Measurements from ENCODE around the gene ONECUT3.
"Not testable (repeated sequence)": the region's sequence is repeated elsewhere in the genome, so short reads cannot be mapped to it uniquely, and the experiment has no call there.

Gene ONECUT3

DNA sequence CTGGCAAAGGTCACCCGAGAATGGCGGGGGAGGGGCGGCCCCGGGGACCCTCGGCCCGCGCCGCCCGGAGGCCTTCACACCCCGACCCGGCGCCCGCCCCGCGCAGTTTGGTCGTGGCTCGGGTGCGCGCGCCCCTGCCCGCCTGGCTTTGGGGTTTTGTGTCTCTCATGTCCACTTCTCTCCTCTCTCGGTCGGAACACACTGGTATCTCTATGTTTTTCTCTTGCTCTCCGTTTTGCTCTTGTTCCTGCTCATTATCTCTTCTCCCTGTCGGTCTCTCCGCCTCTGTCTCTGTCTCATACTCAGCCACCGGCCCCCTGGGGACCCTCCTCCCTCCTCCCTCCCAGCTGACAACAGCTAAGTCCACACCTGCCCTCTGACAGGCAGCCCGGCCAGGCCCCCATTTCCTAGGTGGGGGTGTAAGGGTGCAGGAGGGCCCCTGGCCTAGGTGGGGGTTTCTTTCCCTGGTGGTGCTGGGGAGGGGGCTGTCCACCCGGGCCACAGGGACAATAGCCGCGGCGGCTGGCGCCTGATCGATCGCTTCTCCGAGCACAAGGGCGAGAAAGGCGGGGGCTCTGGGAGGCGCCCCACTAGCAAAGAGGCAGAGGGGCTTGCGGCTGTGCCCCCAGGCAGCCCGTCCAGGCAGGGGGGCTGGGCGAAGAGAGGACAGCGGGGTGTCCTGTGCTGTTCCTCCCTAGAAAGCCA lies 2.3 kb downstream of the ONECUT3 start:
- H3K4me3 ChIP-seq: peak overlapping the region; percentile 57

DNA sequence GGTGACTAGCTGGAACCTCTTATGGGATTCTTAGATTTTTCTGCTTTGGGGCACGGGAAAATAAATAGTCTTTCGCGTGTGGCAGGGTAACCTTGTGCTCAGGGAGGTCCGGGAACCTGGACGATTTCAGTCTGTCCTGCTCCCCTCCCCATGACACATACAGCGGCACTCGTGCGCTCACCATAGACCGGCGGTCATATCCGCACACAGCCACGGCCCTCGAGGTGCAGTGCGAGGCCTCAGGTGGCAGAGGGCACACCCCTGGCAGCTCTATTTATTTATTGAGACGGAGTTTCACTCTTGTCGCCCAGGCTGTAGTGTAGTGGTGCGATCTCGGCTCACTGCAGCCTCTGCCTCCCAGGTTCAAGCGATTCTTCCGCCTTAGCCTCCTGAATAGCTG lies 3.0 kb downstream of the ONECUT3 start:
- Histone ChIP-seq H4K20me1 (peaks cover 96% of the 10 kb centered on the region), H3K9me3 (no peaks in the 10 kb centered on the region), H3K36me3 (no peaks in the 10 kb centered on the region), H3K27ac (no peak overlapping the region), H3K4me1 (peaks cover 42% of the 10 kb centered on the region), H3K4me2 (peak overlapping the region; percentile 90), H3K4me3 (no peak overlapping the region), H3K9ac (no peak overlapping the region), H3K27me3 (peaks cover 100% of the 10 kb centered on the region)
- TF ChIP-seq Cebpa-rat (IDR thresholded peaks at IDR 0.05): no peak

More for the DNA sequence above, 2.3 kb downstream of the ONECUT3 start:
- Histone ChIP-seq H3K9ac (no peak overlapping the region), H4K20me1 (peaks cover 96% of the 10 kb centered on the region), H3K4me1 (peaks cover 40% of the 10 kb centered on the region), H3K36me3 (no peaks in the 10 kb centered on the region), H3K9me3 (no peaks in the 10 kb centered on the region), H3K27me3 (peaks cover 100% of the 10 kb centered on the region), H3K27ac (no peak overlapping the region), H3K4me2 (peak overlapping the region; percentile 83)
- no peak for TF ChIP-seq Cebpa-rat (IDR thresholded peaks at IDR 0.05)

DNA sequence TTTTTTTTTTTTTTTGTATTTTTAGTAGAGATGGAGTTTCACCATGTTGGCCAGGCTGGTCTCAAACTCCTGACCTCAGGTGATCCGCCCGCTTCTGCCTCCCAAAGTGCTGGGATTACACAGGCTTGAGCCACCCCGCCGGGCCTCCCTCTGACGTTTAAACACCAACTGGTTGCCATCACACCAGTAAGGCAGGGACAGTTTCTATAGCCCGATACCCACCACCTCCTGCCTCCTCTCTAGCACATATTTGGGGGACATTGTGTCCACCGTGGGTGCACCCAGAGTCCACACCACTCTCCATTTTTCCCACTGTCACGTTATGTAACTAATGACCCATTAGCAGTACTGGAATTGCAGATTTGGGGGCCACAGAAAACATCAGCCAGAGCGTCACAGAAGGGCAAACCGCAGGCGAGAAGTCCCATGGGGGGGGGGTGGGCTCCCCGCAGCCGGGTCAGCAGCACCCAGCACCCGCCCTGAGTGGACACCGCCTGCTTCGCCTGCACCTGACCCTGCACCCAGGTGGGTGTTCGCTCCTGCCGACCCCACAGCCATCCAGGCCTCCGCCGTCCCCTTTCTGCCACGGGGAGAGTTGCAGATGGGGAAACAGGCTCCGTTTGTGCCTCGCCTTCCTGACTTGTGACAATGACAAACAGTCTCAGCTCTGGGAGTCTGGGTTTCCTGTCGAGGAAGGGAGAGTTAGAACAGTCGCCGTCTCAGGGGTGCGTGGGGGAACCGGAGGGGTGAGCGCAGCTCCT lies 3.6 kb downstream of the ONECUT3 start:
- H3K9ac ChIP-seq: no peak overlapping the region
- H3K4me3 ChIP-seq: peak overlapping the region; percentile 63
- TF ChIP-seq Cebpa-rat (IDR thresholded peaks at IDR 0.05): no peak

DNA sequence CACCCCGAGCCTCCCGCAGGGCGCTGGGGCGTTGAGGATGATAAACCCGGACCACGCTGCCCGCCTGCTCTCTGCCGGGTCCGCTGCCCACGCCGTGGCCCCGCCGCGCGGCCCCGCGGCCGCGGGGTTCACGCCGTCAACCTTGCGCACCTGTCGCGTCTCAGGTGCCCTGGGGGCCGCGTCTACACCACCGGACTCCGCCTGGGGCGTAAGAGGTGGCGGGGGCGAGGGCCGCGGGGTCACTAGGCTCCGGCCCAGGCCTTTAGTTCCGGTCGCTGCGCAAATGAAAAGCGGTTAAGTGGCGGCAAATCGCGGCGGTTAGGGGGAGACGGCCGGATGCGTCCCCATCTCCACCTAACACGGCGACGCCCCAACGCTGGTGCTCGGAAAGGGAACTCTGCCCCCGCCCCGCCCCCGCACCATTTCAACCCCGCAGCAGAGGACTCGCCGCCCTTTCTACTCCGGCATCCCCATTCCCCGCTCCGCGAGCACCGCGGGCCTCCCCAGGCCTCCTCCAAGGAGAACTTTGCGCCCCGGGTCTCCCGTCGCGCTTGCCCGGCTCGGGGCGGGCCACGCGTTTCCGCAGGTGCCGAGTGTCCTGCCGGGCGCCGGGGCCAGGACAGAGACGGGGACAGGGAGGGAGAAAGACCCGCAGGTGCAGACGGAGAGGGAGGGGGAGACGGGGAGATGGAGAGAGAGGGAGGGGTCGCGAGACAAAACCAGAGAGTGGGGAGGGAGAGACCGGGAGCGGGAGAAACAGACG lies 4.3 kb downstream of the ONECUT3 start:
- peak overlapping the region; percentile 90 for H3K4me2 ChIP-seq
- H3K4me1 ChIP-seq: peaks cover 40% of the 10 kb centered on the region
- H3K27me3 ChIP-seq: peaks cover 100% of the 10 kb centered on the region
- H3K27ac ChIP-seq: no peak overlapping the region
- peaks cover 96% of the 10 kb centered on the region for H4K20me1 ChIP-seq
- no peak for TF ChIP-seq Cebpa-rat (IDR thresholded peaks at IDR 0.05)
- H3K4me3 ChIP-seq: peak overlapping the region; percentile 63
- no peaks in the 10 kb centered on the region for H3K36me3 ChIP-seq
- H3K9me3 ChIP-seq: no peaks in the 10 kb centered on the region
- H3K9ac ChIP-seq: no peak overlapping the region

More for the DNA sequence above, 3.6 kb downstream of the ONECUT3 start:
- H4K20me1 ChIP-seq: peaks cover 96% of the 10 kb centered on the region
- peaks cover 100% of the 10 kb centered on the region for H3K27me3 ChIP-seq
- H3K4me2 ChIP-seq: peak overlapping the region; percentile 90
- no peak overlapping the region for H3K27ac ChIP-seq
- H3K4me1 ChIP-seq: peaks cover 42% of the 10 kb centered on the region
- no peaks in the 10 kb centered on the region for H3K36me3 ChIP-seq
- no peaks in the 10 kb centered on the region for H3K9me3 ChIP-seq

DNA sequence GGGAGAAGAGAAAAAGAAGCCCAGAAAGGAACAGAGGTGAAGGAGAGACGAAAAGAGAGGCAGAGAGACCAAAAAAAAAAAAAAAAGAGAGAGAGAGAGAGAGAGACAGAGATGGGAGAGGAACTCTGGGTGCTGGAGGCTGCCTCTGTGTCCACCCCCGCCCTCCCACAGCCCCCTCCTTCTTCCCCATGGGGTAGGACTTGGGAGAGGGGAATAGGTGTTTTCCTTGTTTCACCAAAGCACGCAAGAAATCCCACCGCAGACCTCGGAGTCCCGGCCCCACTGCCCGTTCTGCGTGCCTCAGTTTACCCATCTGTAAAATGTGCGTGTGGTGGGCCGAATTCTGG lies 4.9 kb downstream of the ONECUT3 start:
- TF ChIP-seq Cebpa-rat (IDR thresholded peaks at IDR 0.05): no peak
- Histone ChIP-seq H3K36me3 (no peaks in the 10 kb centered on the region), H3K27ac (no peak overlapping the region), H3K4me2 (peak overlapping the region; percentile 90), H3K9me3 (no peaks in the 10 kb centered on the region), H3K4me1 (peaks cover 40% of the 10 kb centered on the region), H4K20me1 (peaks cover 96% of the 10 kb centered on the region), H3K4me3 (peak overlapping the region; percentile 63; the same call in 1 of the 2 replicates), H3K27me3 (peaks cover 100% of the 10 kb centered on the region), H3K9ac (no peak overlapping the region)

DNA sequence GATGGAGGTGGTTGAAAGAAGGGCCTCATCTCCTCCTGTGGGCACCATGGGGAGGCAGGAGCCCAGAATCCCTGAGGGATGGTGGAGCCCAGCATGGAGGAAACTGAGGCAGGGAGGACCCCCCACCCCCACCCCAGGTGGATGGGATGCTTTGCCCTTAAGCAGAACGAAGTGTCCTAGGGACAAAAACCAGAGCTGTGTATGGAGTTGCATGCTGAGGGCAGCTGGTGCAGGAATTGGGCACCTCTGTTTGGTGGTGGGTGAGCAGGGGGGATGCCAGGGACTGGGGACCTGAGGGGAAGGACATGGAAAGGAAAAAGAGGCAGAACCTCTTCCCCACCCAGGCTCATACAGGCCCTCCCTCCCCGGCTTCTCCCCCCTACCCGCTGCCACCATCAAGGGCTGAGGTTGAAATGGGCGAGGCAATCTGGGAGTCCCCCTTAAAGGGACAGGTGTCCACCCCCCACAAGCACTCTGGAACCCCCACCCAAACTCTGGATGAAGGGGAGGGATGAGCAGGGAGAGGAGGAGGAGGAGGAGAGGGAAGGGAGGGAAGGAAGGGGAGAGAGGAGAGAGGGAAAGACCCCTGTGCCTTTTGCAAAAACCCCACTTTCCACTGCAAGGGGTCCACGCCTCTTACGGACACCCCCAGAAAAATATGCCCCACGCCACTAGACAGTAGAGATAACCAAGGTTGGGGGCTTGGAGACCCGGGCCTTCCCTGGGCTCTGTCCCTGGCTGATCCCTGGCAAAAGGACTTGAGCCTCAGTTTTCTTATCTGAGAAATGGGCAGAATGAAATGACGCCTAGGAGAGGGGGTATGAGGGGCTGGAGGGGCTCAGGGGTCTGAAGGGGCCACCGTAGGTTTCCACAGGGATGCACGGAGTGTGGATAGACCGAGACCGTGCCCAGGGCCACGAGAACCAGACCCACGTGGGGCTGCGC lies 5.9 kb downstream of the ONECUT3 start:
- Histone ChIP-seq H4K20me1 (peaks cover 96% of the 10 kb centered on the region), H3K9me3 (no peaks in the 10 kb centered on the region), H3K4me2 (no peak overlapping the region), H3K4me1 (peaks cover 40% of the 10 kb centered on the region), H3K36me3 (no peaks in the 10 kb centered on the region), H3K4me3 (no peak overlapping the region), H3K9ac (no peak overlapping the region), H3K27me3 (peaks cover 100% of the 10 kb centered on the region), H3K27ac (no peak overlapping the region)
- TF ChIP-seq Cebpa-rat (IDR thresholded peaks at IDR 0.05): no peak

DNA sequence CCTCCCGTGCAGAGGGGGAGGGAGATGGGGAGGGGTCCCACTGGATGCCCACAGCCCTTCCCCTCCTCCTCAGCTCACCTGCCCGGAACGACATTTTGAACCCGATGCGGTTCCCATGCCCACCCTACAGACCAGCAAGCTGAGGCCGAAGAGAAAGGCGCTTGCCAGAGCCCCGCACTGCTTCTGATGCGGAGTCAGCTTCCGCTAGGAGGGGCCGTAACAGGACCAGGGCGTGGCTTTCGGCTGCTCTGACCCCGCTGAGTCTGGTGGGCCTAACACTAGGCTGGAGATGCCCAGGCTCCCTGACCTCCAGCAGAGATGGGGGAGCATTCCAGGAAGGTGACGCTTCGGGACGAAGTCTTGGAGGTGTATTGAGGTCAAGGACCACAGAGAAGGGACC lies 6.7 kb downstream of the ONECUT3 start:
- Histone ChIP-seq H3K27me3 (peaks cover 100% of the 10 kb centered on the region), H4K20me1 (peaks cover 90% of the 10 kb centered on the region), H3K36me3 (no peaks in the 10 kb centered on the region), H3K4me3 (no peak overlapping the region), H3K9ac (no peak overlapping the region), H3K4me2 (no peak overlapping the region), H3K27ac (no peak overlapping the region), H3K9me3 (no peaks in the 10 kb centered on the region), H3K4me1 (peaks cover 38% of the 10 kb centered on the region)
- TF ChIP-seq Cebpa-rat (IDR thresholded peaks at IDR 0.05): no peak

DNA sequence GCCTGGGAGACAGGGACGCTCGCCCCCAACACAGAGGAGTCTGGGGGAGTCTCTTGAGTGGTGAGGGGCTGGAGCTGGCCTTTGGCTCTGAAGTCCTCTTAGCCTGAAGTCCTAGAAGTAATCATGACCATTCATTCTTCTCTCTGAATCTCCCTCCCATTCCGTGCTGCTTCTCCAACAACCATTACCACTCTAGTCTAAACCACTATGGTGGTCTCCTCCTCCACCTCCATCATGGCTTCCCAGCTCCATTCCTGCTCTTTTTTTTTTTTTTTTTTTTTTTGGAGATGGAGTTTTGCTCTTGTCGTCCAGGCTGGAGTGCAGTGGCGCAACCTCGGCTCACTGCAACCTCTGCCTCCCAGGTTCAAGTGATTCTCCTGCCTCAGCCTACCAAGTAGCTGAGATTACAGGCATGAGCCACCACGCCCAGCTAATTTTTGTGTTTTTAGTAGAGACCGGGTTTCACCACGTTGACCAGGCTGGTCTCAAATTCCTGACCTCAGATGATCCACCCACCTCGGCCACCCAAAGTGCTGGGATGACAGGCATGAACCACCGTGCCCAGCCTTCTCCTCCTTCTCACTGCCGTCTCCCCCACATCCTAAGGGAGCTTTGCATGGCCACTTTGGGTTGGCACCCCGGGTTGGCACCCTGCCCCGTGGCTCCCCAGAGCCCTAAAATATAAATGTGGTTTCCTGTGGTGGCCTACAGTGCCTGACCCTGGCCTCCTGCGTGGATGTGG lies 7.7 kb downstream of the ONECUT3 start:
- not testable (repeated sequence) for H3K4me3 ChIP-seq, H3K4me2 ChIP-seq, H3K27ac ChIP-seq, H3K36me3 ChIP-seq, H3K9ac ChIP-seq, H3K9me3 ChIP-seq
- Histone ChIP-seq H3K4me1 (peaks cover 38% of the 10 kb centered on the region), H4K20me1 (peaks cover 90% of the 10 kb centered on the region), H3K27me3 (peaks cover 100% of the 10 kb centered on the region)
